Right ventricle myocardium inferior (tissue), 1 donor: ENCODE measurements around the gene CAMP. TPM values are rescaled to one million over a fixed set of nuclear protein-coding genes. Genes with fewer than 3 reads are reported as not detected.
"Not testable (repeated sequence)": the region's sequence is repeated elsewhere in the genome, so short reads cannot be mapped to it uniquely, and the experiment has no call there.

Source experiments
- ATAC-seq: fragments of 200-7000 bp; cut with Tn5 transposase; one replicate; pipeline ENCODE4 v1.9.1; 2020; ENCODE audit warnings: mild to moderate bottlenecking, moderate library complexity
- DNase-seq: peaks from one replicate; pipeline ENCODE4 v3.0.0; 2021; ENCODE audit errors: missing footprints
- intact Hi-C: fragments of 100-400 bp; cut with DNase I; formaldehyde crosslinking; loops from one replicate; pipeline ENCODE4 v1.11.0; 2022
- total RNA-seq: library from RNA; stranded (reverse); fragmentation: NEBNext Ultra II Directional; extraction: Animal tissue kit (Norgen Biotek cat#: 25700); gene quantifications from one replicate; pipeline ENCODE4 v1.2.1, GENCODE V29; 2021
- donor health status: DM: no; HTN: yes; CAD: no; lungs with severe emphysema.

Gene CAMP
- total RNA-seq, 1 donor from 2014 or later, result 1.5 TPM

DNA sequence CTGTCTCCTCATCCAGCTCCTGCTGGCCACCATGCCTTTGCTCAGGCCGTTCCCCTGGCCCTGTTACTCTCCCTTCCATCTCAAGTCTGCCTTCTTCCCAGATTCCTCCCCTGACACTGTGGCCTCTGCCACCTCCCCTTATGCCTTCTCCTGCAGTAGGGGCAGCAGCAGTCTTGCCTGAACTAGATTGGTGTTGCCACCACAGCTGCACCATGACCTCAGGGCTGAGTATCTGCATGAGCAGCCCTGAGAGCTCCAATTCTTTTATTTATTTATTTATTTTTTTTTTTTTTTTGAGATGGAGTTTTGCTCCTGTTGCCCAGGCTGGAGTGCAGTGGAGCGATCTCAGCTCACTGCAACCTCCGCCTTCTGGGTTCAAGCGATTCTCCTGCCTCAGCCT, 13.8 kb upstream of the CAMP start:
- intact Hi-C loops, result no loop called here
- ATAC-seq, result no peak
- no peak for DNase-seq

- DNase-seq, ATAC-seq: not testable (repeated sequence)
Observed at GRCh38 chr3:48210534-48210933, 12.8 kb upstream of the CAMP start.

DNA sequence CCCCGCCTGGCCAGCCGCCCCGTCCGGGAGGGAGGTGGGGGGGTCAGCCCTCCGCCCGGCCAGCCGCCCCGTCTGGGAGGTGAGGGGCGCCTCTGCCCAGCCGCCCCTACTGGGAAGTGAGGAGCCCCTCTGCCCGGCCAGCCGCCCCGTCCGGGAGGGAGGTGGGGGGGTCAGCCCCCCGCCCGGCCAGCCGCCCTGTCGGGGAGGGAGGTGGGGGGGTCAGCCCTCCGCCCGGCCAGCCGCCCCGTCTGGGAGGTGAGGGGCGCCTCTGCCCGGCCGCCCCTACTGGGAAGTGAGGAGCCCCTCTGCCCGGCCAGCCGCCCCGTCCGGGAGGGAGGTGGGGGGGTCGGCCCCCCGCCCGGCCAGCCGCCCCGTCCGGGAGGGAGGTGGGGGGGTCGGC, 11.5 kb upstream of the CAMP start:
- not testable (repeated sequence) for ATAC-seq, DNase-seq

More at GRCh38 chr3:48210534-48210933, 12.8 kb upstream of the CAMP start:
- intact Hi-C loops, result not testable (repeated sequence)

DNA sequence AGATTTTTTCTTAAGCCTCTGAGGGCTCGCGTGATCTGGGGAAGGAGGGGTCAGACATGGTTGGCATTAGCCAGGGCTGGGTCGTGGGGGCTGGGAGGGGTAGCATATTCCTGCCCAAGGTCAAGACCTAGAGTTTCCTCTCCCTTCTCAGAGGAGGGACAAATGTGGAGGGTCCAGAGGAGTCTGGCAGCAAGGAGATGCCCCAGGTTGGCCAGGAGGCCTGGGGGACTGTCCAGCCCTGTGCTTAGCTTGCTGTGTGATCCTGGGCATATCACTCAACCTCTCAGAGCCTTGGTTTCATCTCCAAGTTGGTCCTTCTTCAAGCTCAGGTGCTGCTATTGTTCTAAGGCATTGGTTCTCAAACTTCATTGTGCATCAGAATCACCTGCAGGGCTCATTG, 9.1 kb upstream of the CAMP start:
- DNase-seq (no peak), ATAC-seq (no peak)
- intact Hi-C loops, result no loop called here

More for the DNA sequence above, 11.5 kb upstream of the CAMP start:
- intact Hi-C loops, result not testable (repeated sequence)

DNA sequence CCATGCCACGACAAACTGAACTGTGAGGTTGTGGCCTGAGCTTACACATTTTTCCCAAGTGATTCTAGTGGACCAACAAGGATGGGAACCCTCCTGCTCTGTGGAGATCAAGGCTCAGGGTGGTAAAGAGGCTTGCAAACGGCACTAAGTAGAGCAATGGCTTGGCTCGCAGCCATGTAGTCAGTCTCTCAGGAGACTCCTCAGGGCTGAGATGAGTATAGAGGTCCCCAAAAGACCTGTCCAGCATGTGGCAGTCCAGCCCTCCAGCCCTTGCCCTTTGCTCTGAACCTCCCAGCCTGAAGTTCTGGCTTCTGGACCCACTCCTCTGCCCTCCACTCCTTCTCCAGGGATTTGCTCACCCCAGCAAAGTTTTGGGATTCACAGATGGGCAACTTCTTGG, 8.3 kb upstream of the CAMP start:
- ATAC-seq (peak; percentile 21), DNase-seq (peak; percentile 79)
- intact Hi-C loops, result no loop called here

GRCh38 chr3:48215466-48215865, 7.8 kb upstream of the CAMP start:
- intact Hi-C loops, result no loop called here
- peak; percentile 81 for ATAC-seq
- DNase-seq, result no peak

DNA sequence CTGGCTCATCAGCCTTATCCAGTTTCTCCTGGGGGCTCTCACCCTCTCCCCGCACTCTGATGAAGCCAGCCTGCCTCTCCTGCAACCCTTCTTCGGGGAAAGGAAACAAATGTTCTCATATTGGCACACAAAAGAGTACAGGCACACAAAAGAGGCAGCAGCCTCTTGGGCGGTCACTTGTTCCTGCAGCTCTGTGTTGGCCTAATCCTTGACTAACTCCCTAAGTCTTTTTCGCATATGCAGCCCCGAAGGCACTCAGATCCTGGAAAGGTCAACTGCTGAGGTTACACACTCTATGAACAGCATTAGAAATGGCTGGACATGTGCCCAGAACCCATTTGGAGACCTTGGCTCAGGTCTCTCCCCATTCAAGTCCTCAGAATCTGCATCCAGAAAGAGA, 7.4 kb upstream of the CAMP start:
- ATAC-seq (peak; percentile 88), DNase-seq (peak; percentile 73)
- intact Hi-C loops, result no loop called here

DNA sequence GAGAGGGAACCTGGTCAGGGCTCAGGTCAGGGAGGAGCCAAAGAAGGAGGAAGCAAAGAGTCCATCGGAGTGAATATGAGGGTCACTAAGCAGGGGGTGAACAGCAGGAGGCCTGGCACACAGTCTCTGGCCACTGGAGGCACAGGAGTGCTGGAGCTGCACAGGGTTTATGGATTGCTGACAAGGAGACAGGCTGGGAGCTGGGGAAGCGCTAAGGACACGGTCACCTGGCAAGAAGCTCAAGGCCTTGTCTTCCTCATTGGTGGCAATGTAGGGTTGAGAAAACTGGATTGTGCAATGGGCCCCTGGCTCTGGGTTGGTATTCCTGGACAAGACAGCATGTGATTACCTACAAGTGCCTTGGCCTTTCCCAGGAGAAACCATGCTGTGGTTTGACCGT, 5.8 kb upstream of the CAMP start:
- intact Hi-C loops, result no loop called here
- DNase-seq, result no peak
- no peak for ATAC-seq

GRCh38 chr3:48218537-48218936, 4.8 kb upstream of the CAMP start:
- intact Hi-C loops, result no loop called here
- ATAC-seq (no peak), DNase-seq (no peak)

DNA sequence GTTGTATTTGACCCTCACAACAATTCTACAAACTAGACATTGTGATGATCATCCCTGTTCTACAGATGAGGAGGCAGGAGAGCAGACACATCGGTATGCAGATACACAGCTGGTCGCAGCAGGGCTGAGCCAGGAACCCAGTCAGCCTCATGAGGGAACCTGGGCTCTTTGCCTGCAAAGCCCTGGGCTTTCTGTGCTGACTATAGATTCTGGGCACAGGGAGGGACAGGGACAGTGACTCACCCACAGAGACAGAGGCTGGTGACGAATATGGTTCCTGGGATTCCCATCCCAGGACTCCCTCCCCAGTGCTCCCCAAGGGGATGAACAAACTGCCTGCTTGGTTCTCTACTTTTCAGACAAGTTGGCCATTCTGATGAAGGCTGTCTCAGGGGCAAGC, 3.8 kb upstream of the CAMP start:
- intact Hi-C loops, result no loop called here
- ATAC-seq, result peak; percentile 40
- DNase-seq, result no peak

DNA sequence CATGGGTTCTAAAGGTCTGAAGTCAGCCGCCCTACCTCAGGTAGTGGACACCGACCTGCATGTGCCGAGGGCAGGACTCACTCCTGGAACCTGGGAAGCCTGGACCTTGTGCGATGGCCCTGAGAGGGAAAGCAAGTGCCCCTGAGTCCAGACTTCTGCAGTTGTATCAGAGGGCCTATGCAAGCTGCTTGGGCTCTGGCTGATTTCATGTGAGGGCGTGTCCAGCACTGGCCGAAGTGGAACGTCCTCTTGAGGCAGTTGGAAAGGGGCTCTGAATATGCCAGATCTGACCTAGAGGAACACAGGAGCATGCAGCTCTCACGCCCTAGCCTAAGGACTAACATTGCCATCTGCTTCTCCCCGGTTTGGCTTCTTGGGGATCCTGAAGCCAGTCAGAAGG, 2.5 kb upstream of the CAMP start:
- intact Hi-C loops, result no loop called here
- DNase-seq, result no peak

GRCh38 chr3:48225587-48225986, 2.3 kb downstream of the CAMP start:
- DNase-seq (no peak), ATAC-seq (no peak)
- intact Hi-C loops, result no loop called here

More for the DNA sequence above, 2.5 kb upstream of the CAMP start:
- ATAC-seq, result no peak

DNA sequence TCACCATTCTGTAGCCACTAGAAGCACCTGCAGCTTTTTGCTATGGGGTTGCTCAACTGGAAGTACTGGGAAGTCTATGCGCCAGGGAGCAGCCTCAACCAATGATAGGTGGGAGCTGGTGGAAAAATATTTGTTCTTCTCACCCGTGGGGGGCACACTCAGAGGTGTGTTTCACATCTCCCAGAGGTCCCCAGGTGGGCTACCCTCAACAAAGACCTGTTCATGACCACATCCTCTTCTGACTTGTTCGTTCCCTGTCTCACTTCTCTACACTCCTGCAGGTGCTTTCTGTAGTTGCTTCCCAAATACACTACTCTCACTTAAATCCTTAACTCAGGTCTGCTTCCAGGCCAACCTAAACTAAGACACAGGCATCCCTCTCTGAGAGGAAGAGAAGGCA, 3.6 kb downstream of the CAMP start:
- ATAC-seq (no peak), DNase-seq (no peak)
- intact Hi-C loops, result no loop called here

DNA sequence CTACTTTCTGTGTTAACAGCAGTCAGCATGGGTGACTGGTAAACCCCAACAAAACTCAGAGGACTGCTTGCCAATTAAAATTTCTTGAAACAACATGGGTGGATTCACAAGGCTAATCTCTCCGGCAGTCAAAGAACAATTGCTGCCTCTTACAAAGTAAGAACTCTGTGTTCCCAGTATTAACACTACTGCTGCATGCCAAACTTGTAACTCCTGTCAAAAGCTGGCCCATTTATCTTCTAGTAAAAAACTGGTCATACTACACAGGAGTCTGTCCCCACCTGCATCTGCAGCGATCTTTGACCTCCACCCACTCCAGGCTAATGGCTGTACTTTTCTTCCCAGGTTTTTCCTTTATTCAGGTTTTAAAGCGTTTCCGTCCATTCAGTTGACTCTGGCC, 8.9 kb downstream of the CAMP start:
- intact Hi-C loops, result no loop called here
- no peak for DNase-seq
- peak; percentile 88 for ATAC-seq

DNA sequence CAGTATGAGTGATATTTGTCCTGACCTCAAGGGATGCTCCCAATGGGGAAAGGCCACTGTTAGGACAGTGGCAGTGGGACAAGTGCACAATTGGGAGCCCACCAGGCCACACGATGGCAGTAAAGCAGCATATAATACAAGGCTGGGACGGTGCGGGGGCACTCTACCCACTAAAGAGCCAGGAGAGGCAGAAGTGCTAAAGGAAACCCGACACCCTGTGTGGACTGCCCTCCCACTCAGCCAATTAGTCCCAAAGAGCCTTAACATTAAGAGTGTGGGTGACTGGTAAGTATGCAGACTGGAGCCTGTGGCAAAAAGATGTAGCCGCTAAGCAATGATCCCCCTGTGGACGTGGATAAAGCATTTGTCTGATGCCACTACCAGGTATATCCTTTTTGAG, 9.4 kb downstream of the CAMP start:
- intact Hi-C loops, result no loop called here
- ATAC-seq, result peak; percentile 93
- peak; percentile 85 for DNase-seq

DNA sequence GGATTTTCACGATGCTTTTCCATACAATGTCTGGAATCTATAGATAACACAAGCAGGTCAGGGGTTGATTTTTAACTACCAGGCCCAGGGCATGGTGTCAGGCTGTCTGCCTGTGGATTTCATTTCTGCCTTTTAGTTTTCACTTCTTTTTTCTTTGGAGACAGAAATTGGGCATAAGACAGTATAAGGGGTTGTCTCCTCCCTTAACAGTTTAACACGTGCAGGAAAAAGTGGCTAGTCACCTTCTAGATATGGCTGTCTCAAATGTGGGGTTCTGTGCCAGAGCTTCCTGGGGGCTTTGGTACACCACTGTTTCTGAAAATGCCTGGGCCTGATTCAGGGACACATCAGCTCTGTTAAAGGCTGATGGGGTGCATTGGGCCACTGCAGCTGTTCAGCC, 10.2 kb downstream of the CAMP start:
- DNase-seq (no peak), ATAC-seq (no peak)
- intact Hi-C loops, result no loop called here

DNA sequence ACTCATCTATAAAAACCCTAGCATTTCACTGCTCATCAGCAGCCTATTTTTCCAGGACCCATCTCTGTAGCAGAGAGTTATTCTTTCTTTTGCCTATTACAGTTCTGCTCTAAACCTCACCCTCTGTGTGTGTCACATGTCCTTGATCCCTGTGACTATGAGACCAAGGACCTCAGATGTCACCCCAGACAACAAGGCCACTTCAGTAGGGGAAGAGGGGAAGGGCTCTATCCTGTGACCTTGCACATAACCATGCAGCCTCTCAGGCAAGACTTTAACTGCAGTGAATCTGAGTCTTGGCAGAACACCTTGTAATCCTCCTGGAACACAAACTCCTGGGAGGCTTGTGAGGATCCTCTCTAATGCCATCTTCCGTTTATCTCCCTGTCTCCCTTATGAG, 13.2 kb downstream of the CAMP start:
- intact Hi-C loops, result no loop called here
- DNase-seq, result no peak
- no peak for ATAC-seq

- intact Hi-C loops, result no loop called here
- DNase-seq (no peak), ATAC-seq (no peak)
Observed at GRCh38 chr3:48238531-48239085, 15.3 kb downstream of the CAMP start.

DNA sequence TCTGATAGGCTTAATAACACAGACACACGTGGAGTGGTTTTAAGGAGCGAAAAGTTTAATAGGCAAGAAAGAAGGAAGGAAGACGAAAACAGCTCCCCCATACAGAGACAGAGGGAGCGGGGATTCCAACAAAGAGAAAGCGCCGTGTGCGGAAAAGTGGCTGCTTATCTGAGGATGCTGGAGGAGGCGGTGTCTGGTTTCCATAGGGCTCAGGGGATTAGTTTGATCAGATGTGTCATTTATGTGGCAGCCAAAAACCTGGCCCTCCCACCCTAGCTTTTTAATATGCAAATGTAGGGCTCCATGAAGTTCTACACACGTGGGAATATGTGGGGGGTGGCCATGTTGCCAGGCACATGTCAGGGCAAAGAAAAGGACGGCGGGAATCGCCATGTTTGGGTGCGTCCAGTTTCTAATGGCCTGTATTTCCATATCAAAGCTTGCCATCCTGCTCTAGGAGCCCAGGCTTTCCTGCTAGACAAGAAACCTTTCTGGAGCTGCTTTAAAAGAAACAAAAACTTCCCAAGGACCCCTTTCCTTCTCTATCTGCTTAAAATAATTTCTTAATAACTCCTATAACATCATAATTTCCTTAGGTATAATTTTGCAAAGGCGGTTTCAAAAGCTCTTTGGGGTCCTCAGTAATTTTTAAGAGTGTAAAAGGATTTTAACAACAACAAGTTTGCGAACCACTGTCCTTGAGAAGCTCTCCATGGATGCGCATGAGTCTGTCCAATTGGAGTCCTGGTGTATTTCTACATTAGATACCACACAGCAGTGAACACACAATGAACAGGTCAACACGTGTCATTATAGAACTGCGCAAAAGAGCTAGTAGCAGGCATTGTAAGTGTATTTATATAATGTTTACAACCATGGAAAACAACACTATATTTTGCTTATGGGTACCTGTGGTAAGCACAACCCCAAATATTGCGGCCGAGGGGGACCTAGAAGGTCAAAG, 17.0 kb downstream of the CAMP start:
- DNase-seq (no peak), ATAC-seq (peak; percentile 12)
- intact Hi-C loops, result no loop called here

- intact Hi-C loops, result no loop called here
- DNase-seq (no peak), ATAC-seq (no peak)
Observed at GRCh38 chr3:48241796-48242455, 18.6 kb downstream of the CAMP start.
